ENCODE measurements around the gene KCNK3.

Gene KCNK3

GRCh38 chr2:26715528-26716270 lies 23.2 kb downstream of the KCNK3 start:
- no peak for DNase-seq

- no peak for DNase-seq
Observed at GRCh38 chr2:26716340-26716739, 23.8 kb downstream of the KCNK3 start.

DNA sequence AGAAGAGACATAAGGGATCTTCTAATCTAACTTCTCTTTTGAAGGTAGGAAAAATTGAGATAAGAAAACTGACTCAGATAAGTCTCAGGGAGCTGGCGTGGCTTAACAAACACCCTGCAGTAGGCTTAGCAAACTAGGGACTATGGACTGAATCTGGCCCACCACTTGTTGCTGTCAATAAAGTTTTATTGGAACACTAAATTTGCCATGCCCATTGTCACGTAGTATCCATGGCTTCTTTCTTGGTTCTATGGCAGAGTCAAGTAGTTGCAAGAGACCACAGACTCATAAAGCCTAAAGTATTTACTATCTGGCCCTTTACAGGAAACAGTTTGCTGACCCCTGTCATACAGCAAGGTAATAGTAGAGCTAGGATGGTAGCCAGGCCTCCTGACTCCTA lies 24.2 kb downstream of the KCNK3 start:
- DNase-seq: no peak

DNA sequence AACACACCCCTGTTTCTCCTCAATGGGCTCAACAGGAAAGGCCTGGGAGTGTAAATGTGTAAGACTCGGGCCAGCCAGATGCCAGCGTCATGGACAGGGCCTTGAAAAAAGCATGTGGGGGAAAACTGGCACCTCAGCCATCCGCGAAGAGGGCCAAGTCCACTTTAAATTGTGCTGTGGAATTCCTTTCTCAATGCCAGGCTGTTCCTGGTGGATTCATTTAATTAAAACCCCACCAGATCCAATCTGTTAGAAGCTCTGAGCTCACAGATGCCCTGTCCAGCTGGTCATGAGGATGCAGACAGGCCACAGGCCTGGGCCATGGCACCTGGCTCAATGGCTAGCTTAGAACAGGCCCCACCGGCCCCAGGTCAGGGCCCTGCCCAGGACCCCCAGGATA lies 24.8 kb downstream of the KCNK3 start:
- DNase-seq: no peak

DNA sequence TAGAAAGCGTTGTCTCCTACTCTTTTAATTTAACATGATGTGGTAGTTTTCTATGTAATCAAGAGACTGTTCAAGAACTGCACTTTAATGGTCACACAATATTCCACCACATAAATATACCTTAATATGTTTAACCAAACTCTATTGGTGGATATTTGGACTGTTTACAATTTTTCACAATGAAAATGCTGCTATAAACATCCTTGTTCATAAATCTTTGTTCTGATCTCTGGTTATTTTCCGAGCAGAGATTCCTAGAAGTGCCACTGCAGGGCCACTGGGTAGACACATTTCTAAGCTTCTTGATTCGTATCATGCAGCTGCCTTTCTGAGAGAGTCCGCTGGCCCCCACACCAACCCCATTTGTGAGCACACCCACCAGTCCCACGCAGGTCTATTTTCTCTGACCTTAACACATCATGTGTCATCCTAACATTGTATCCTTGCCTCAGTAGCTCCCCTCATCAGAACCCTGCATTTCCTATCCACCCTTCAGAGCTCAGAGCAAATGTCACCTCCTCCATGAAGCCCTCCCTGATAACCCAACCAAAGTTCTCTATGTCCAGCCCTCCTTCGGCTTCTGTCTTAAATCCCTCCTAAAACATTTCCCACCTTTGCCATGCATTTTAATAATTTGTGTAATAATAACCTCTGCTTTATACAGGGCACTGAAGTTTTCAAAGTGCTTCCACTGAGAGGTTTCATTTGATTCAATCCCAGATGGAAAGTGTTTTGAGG lies 26.6 kb downstream of the KCNK3 start:
- no peak for DNase-seq

- DNase-seq: no peak
Observed at GRCh38 chr2:26720322-26721114, 28.0 kb downstream of the KCNK3 start.

DNA sequence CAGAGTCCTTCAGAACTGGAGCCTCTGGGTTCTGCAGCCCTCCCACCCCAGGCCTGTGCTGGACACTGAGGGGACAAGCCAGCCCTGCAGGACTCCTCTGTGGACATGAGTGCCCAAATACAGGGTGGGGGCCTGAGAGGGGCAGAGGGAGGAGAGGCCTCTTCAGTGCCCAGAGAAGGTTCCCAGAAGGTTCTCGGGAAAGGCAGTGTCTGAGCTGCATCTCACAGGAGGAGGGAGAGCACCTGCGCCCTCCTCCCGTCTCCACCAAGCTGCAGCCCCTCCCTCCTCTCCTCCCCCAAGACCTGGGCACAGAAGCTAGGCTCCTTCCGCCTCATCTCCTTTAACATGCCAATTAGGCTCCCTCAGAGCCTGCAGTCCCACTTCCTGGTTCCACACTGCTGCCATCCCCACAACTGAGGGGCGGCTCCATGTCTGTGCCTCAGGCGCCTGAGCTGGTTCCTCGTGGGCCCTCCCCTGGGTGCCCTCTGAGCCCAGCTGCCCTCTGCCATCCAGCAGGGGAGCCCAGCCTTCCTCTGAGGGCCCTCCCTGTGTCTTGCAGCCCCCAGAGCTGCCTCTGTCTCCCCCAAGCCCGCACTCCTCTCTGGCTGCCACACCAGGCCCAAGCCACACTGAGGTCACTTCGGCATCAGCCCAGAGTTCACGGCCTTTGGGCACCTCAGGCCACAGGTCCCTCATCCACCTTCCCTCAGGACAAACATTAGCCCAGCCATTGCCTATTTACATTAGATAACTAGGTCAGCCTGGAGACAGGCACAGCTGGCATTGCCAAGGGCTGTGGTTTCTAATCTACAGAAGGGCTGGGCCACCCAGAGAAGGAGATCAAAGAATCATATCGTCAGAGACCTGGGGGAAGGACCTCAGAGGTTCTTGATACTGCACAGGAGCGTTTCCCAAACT lies 28.9 kb downstream of the KCNK3 start:
- DNase-seq: no peak

DNA sequence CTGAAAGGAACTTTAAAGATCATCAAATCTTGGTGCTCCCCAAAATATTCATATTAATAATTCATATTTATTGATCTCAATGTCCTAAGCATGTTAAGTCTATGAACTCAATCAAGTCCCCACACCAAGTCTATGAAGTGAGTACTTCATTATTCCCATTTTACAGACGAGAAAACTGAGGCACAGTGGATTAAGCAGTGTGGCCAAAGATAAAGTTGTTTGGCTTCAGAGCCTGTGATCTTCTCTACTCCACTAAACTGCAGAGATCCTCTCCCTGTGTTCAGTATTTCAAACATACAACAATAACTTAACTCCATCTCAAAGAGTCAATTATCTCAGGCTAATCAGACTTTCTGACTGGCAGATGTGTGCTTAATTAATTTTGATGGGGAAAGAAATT lies 29.8 kb downstream of the KCNK3 start:
- no peak for DNase-seq

DNA sequence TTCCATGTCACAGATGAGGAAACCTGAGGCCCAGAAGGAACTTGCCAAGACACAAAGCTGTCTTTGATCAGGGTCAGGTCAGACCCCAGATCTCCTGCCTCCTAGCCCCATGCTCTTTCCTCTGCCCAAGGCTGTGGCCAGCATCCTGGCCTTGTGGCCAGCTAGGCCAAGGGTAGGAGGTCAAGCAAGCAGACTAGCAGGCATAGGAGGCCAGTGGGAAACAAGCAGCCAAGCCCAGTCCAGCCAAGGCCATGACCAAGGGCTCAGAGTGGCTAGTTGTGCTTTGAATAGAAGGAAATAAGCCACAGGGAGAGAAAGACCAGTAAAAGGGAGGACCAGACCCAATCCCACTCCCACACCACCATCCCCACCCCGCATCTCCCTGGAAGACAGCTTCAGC lies 30.4 kb downstream of the KCNK3 start:
- DNase-seq: no peak

DNA sequence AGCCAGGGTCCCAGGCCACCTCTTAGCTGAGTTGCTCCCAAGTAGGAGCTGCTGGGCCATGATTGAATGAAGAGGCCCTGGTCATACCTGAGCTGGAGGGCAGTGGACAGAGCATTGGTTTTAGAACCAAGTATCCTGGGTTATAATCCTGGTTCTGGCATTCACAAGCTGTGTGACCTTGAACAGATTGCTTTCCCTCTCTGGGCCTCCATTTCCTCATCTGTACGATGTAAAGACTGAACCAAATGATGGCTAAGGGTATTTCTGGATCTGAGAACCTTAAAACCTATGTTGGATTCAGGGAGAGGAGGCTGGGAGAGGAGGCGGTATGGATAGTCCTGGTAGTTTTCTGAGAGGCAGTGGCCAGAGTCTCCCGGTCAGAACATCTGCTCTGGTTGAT lies 31.0 kb downstream of the KCNK3 start:
- DNase-seq: no peak

- no peak for DNase-seq
Observed at GRCh38 chr2:26723991-26724750, 31.6 kb downstream of the KCNK3 start.

- DNase-seq: no peak
Observed at GRCh38 chr2:26724784-26725520, 32.4 kb downstream of the KCNK3 start.

DNA sequence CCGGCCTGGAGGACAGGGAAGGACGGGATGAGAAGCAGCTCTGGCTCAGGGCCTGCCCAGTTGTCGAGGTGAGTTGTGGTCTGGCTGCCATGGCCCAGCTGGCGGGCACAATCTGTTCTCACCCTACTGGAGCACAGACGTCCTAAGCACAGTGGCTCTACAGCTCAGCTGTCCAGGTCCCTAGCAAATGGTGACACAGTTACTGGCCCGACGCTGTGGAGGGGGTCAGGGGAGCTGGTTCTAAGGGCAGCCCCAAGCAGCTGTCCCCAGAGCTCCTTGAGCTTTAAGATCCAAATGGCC lies 32.9 kb downstream of the KCNK3 start:
- no peak for DNase-seq

DNA sequence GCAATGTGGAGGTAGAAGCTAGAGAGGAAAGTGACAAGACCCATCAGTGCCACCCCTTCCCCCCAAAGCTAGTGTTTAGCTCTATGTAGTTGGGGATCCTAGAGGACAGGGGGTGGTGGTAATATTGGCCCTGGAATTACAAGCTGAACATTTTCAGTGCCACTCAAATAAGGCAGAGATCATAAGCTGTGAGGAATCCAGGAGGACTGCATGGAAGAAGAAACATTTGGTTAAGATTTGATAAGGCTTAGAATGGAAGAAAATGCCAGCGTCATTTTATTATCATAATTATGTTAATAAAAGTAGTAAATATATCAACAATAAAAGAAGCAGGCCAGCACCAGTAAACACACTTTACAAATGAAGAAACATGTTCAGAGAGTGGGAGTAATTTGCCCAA lies 33.7 kb downstream of the KCNK3 start:
- no peak for DNase-seq

- no peak for DNase-seq
Observed at GRCh38 chr2:26727641-26728561, 35.4 kb downstream of the KCNK3 start.

- no peak for DNase-seq
Observed at GRCh38 chr2:26729311-26729710, 36.8 kb downstream of the KCNK3 start.

DNA sequence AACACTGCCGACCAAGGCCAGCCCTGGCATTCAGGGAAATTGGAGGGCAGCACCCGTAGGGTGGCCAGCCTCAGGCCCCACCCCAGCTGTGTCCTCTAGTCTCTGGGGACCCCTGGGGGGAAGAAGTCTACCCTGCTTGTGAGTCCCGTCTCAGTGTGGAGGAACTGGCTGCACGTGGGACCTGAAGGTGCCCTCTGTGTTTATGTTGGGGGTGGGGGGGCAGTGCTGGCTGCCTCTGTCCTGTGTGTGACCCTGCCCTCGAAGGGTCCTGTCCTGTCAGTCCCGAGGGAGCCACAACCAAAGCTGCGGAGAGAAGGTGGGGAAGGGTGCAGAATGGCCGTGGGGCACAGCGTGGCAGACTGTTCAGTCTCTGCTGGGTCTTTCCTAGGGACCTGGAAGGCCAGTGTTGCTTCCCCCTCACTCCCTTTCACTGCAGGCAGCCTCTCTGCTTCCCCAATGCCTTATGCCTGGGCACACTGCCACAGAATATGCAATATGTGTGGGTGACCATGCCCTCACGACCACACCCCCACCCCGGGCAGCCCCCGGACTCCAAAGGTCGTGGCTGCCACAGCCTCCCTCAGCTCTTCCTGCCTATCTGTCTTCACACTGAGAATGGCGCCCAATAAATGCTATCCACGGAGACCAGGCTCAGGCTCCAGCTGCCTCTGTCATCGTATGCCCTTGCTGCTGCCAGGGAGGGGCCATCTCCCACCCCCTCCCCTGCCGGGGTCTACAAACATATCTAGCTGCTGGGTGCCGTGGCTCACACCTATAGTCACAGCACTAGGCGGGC lies 38.2 kb downstream of the KCNK3 start:
- no peak for DNase-seq

DNA sequence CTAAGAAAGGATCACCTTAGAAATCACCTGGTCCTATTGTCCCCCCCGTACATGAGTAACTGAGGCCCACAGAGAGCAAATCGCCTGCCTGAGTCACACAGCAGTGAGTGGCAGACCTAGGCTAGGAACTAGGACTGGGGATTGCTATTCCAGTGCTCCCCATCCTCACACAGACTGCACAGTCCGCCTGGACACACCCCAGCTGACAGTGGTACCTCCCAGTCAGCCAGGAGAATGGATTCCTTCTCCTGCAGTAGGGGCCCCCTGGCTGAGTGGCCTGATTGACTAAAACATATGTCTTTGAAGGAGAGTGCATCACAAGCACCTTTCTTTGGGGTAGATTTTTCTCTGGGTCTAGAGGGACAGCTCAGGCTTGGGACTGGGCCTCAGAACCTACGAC lies 39.2 kb downstream of the KCNK3 start:
- no peak for DNase-seq

GRCh38 chr2:26732446-26732845 lies 39.9 kb downstream of the KCNK3 start:
- no peak for DNase-seq

Data from CD4-positive, alpha-beta T cell treated with Interleukin-4 for 1 hour (primary cell).